ENCODE results near the gene OR6C2. TPM values are rescaled to one million over a fixed set of nuclear protein-coding genes. Genes with fewer than 3 reads are reported as not detected.
"Not testable (repeated sequence)": the region's sequence is repeated elsewhere in the genome, so short reads cannot be mapped to it uniquely, and the experiment has no call there.

OR6C2 gene
- total RNA-seq, 2 experiments from 2014 or later = not detected

DNA sequence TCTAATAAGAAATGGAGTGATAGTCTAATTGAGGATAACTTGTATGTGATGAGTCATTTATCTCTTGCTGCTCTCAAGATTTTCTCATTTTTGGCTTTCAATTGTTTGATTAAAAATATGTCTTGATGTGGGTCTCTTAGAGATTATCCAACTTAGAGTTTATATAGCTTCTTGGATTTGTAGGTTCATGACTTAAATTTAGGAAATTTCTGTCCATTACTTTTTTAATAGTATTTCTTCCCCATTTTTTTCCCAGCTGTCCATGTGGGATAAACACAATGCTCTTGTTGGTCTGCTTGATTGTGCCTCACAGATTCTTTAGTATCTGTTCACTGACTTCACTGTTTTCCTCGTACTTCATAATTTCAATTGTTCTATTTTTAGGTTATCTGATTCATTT lies 36.0 kb upstream of the OR6C2 start:
- Histone ChIP-seq H3K4me2 (ENCODE audit: low read length) (no peak overlapping the region), H3K9me3 (ENCODE audit: low read length) (no peaks in the 10 kb centered on the region), H4K20me1 (ENCODE audit: insufficient read depth, low read length) (no peaks in the 10 kb centered on the region), H3K79me2 (ENCODE audit: insufficient read depth, low read depth, low read length) (no peaks in the 10 kb centered on the region), H3K27ac (ENCODE audit: low read depth, low read length, poor library complexity, severe bottlenecking) (no peak overlapping the region), H3K36me3 (ENCODE audit: insufficient read depth, low read length) (no peaks in the 10 kb centered on the region), H3K4me3 (ENCODE audit: low read depth, low read length, poor library complexity, severe bottlenecking) (no peak overlapping the region), H3K9me2 (ENCODE audit: insufficient read depth, low read length) (no peaks in the 10 kb centered on the region), H3K4me1 (ENCODE audit: insufficient read depth, low read length, poor library complexity, severe bottlenecking) (no peaks in the 10 kb centered on the region), H2AFZ (ENCODE audit: low read length) (no peak overlapping the region)
- ChIA-PET POLR2A (interaction anchor here (0.7 kb wide), 1 partner anchor 42 kb away, joined by 3 read pairs; no protein-coding TSS in a partner anchor), CTCF (ENCODE audit: unreplicated experiment) (no interaction called here)
- no TSS peak for BruUV-seq (replicated peaks)
- intact Hi-C loops (cut with micrococcal nuclease; ENCODE audit: unreplicated experiment) = no loop called here
- DNase-seq (ENCODE audit: low spot score) = no peak
- TF ChIP-seq, protein P1, sequence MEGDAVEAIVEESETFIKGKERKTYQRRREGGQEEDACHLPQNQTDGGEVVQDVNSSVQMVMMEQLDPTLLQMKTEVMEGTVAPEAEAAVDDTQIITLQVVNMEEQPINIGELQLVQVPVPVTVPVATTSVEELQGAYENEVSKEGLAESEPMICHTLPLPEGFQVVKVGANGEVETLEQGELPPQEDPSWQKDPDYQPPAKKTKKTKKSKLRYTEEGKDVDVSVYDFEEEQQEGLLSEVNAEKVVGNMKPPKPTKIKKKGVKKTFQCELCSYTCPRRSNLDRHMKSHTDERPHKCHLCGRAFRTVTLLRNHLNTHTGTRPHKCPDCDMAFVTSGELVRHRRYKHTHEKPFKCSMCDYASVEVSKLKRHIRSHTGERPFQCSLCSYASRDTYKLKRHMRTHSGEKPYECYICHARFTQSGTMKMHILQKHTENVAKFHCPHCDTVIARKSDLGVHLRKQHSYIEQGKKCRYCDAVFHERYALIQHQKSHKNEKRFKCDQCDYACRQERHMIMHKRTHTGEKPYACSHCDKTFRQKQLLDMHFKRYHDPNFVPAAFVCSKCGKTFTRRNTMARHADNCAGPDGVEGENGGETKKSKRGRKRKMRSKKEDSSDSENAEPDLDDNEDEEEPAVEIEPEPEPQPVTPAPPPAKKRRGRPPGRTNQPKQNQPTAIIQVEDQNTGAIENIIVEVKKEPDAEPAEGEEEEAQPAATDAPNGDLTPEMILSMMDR (conservative IDR thresholded peaks at IDR 0.05; ENCODE audit: low read length) = no peak
- TF ChIP-seq EZH2phosphoT487 (IDR thresholded peaks at IDR 0.05; ENCODE audit: borderline replicate concordance, low read depth, low read length) = no peak

DNA sequence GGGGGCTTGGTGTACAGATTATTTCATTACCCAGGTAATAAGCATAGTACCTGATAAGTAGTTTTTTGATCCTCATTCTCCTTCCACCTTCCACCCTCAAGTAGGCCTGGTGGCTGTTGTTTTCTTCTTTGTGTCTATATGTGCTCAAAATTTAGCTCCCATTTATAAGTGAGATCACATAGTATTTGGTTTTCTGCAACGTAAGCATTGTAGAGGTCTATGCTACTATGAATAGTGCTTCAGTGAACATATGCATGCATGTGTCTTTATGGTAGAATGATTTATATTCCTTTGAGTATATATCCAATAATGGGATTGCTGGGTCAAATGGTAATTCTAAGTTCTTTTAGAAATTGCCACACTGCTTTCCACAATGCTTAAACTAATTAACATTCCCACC lies 34.7 kb upstream of the OR6C2 start:
- POLR2A ChIA-PET = interaction anchor here (0.6 kb wide), 1 partner anchor 110 kb away, joined by 3 read pairs; no protein-coding TSS in a partner anchor
- H3K36me3 ChIP-seq (ENCODE audit: insufficient read depth, low read length); H3K9me3 ChIP-seq (ENCODE audit: low read length); H3K4me3 ChIP-seq (ENCODE audit: low read depth, low read length, poor library complexity, severe bottlenecking); BruUV-seq (replicated peaks); H3K4me1 ChIP-seq (ENCODE audit: insufficient read depth, low read length, poor library complexity, severe bottlenecking); H2AFZ ChIP-seq (ENCODE audit: low read length); H3K4me2 ChIP-seq (ENCODE audit: low read length); H3K27ac ChIP-seq (ENCODE audit: low read depth, low read length, poor library complexity, severe bottlenecking); H3K9me2 ChIP-seq (ENCODE audit: insufficient read depth, low read length); H3K79me2 ChIP-seq (ENCODE audit: insufficient read depth, low read depth, low read length); DNase-seq (ENCODE audit: low spot score); H4K20me1 ChIP-seq (ENCODE audit: insufficient read depth, low read length); CTCF ChIA-PET (ENCODE audit: unreplicated experiment); intact Hi-C loops (cut with micrococcal nuclease; ENCODE audit: unreplicated experiment): not testable (repeated sequence)

DNA sequence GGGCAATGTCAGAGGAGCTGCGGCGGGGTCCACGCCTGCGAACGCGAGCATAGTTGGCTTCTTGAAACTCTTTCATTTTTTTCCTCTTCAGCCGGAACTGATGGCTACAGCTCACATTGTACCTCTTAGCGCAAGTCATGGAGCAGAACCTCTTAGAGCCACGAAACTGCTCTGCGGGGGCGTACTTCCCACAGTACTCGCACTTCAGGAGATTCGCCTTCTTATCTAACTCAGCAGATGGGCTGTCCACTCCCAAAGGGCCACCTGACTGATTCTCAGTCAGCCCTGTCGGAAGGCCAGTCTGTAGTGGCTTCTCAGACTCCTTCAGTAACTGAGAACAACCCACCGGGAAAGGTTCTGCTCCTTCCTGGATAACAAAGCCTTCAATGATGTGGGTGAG lies 31.7 kb upstream of the OR6C2 start:
- CTCF ChIA-PET (ENCODE audit: unreplicated experiment); H3K36me3 ChIP-seq (ENCODE audit: insufficient read depth, low read length); H4K20me1 ChIP-seq (ENCODE audit: insufficient read depth, low read length); H3K4me2 ChIP-seq (ENCODE audit: low read length); intact Hi-C loops (cut with micrococcal nuclease; ENCODE audit: unreplicated experiment); POLR2A ChIA-PET; H3K9me3 ChIP-seq (ENCODE audit: low read length); BruUV-seq (replicated peaks); H3K4me3 ChIP-seq (ENCODE audit: low read depth, low read length, poor library complexity, severe bottlenecking); DNase-seq (ENCODE audit: low spot score); H3K79me2 ChIP-seq (ENCODE audit: insufficient read depth, low read depth, low read length); H3K4me1 ChIP-seq (ENCODE audit: insufficient read depth, low read length, poor library complexity, severe bottlenecking); H3K27ac ChIP-seq (ENCODE audit: low read depth, low read length, poor library complexity, severe bottlenecking); H2AFZ ChIP-seq (ENCODE audit: low read length); H3K9me2 ChIP-seq (ENCODE audit: insufficient read depth, low read length): not testable (repeated sequence)

DNA sequence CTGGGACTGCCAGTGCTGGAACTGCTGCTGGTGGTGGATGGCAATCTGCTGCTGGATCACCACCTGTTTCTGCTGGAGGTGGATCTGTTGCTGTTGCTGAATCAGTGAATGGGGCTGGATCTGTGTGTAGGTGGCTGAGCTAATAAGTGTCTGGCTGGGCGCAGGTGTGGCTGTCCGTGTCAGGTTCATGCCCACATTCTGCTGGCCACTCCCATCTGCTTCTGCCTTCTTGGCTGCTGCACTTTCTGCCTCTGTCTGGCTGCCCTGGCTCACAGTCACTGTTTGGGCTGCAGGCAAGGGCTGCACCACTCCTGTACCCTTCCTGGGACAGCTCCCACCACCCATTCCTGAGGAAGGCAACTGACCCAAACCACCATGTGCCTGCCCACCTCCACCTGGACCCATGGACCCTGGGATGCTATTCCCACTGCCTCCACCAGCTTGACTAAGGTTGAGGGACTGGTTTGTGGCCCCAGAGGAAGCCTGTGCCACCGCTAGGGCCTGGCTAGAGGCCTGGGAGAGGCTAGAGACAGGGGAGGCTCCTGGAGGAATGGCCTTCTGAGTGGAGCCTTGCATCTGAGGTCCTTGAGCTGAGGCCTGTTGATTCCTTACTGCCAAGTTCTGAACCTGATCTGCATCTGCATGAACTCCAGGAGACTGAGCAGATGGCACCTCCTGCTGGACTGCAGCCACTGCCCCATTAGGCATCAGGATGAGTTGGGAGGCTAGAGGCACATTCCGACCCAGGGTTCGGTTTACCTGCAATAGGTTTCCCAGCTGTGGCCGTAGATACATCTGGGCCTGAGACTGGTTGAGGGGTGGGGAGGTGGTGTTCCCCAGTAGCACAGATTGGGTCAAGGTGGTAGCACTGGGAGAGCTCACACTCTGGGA lies 30.1 kb upstream of the OR6C2 start:
- H4K20me1 ChIP-seq (ENCODE audit: insufficient read depth, low read length); H3K4me3 ChIP-seq (ENCODE audit: low read depth, low read length, poor library complexity, severe bottlenecking); H3K36me3 ChIP-seq (ENCODE audit: insufficient read depth, low read length); H2AFZ ChIP-seq (ENCODE audit: low read length); POLR2A ChIA-PET; DNase-seq (ENCODE audit: low spot score); H3K79me2 ChIP-seq (ENCODE audit: insufficient read depth, low read depth, low read length); BruUV-seq (replicated peaks); H3K4me1 ChIP-seq (ENCODE audit: insufficient read depth, low read length, poor library complexity, severe bottlenecking); H3K9me3 ChIP-seq (ENCODE audit: low read length); CTCF ChIA-PET (ENCODE audit: unreplicated experiment); H3K27ac ChIP-seq (ENCODE audit: low read depth, low read length, poor library complexity, severe bottlenecking); H3K9me2 ChIP-seq (ENCODE audit: insufficient read depth, low read length); intact Hi-C loops (cut with micrococcal nuclease; ENCODE audit: unreplicated experiment); H3K4me2 ChIP-seq (ENCODE audit: low read length): not testable (repeated sequence)

DNA sequence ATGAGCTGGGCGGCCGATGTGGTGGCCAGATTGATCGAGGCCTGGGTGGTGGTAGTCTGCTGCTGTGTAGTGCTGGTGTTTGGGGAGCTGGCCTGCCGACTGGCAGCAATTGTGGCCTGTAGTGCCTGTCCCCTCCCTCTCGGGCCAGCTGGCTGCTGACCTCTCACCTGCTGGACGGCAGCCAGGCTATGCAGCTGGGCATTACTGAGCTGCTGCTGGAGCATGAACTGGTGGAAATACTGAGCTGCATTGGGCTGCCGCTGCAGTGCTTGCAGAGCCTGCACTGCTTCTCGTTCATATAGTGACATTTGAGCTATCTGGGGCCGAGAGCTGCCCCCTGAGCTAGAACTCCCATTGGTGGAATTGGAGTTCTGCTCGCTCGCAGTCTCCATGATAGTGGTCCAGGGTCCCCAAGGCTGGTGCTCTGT lies 29.5 kb upstream of the OR6C2 start:
- H3K27ac ChIP-seq (ENCODE audit: low read depth, low read length, poor library complexity, severe bottlenecking); POLR2A ChIA-PET; DNase-seq (ENCODE audit: low spot score); H3K36me3 ChIP-seq (ENCODE audit: insufficient read depth, low read length); H3K9me3 ChIP-seq (ENCODE audit: low read length); H3K79me2 ChIP-seq (ENCODE audit: insufficient read depth, low read depth, low read length); CTCF ChIA-PET (ENCODE audit: unreplicated experiment); H4K20me1 ChIP-seq (ENCODE audit: insufficient read depth, low read length); H3K9me2 ChIP-seq (ENCODE audit: insufficient read depth, low read length); H3K4me2 ChIP-seq (ENCODE audit: low read length); H2AFZ ChIP-seq (ENCODE audit: low read length); intact Hi-C loops (cut with micrococcal nuclease; ENCODE audit: unreplicated experiment); BruUV-seq (replicated peaks); H3K4me3 ChIP-seq (ENCODE audit: low read depth, low read length, poor library complexity, severe bottlenecking); H3K4me1 ChIP-seq (ENCODE audit: insufficient read depth, low read length, poor library complexity, severe bottlenecking): not testable (repeated sequence)

Measured in OCI-LY7 (cell line).